Fibroblast of lung (primary cell): ENCODE data around the gene MIEF2. TPM values are rescaled to one million over a fixed set of nuclear protein-coding genes. Genes with fewer than 3 reads are reported as not detected.

Experiments used
- DNase-seq, 2 donors: peaks; one replicate each; pipeline versions ENCODE4 v3.0.0 to v3.0.0-alpha.2; 2010; ENCODE audit warnings: low read depth in 2 of 2
- H2AFZ ChIP-seq: 2 replicates; pipeline ENCODE4 v1.5.1; 2012; ENCODE audit warnings: low read length, control low read depth, inconsistent platforms
- H3K27ac ChIP-seq: 2 replicates; pipeline ENCODE4 v1.5.1; 2011; ENCODE audit warnings: low read length, control low read depth; ENCODE audit not compliant: insufficient read depth
- H3K27me3 ChIP-seq: 2 replicates; pipeline ENCODE4 v1.5.1; 2011; ENCODE audit warnings: mild to moderate bottlenecking, low read length; ENCODE audit not compliant: control insufficient read depth, insufficient read depth
- H3K36me3 ChIP-seq: 2 replicates; pipeline ENCODE4 v1.5.1; 2011; ENCODE audit warnings: low read length; ENCODE audit not compliant: control insufficient read depth, insufficient read depth
- H3K4me1 ChIP-seq: 2 replicates; pipeline ENCODE4 v1.5.1; 2011; ENCODE audit warnings: low read length; ENCODE audit not compliant: control insufficient read depth, insufficient read depth; ENCODE audit errors: extremely low read depth
- H3K4me2 ChIP-seq: 2 replicates; pipeline ENCODE4 v1.5.1; 2011; ENCODE audit warnings: low read length, control low read depth; ENCODE audit not compliant: insufficient read depth; ENCODE audit errors: extremely low read depth
- H3K4me3 ChIP-seq, 4 experiments: fragments of 200-600 bp in 1 of 4; sonication (generic) in 1 of 4; replicated peaks in 1 of 4; 2 replicates each; pipeline ENCODE4 v1.5.1; 2011 to 2016; ENCODE audit warnings: low read length in 4 of 4, low read depth in 3 of 4, mild to moderate bottlenecking in 3 of 4, control low read depth in 2 of 4, inconsistent platforms in 1 of 4, mixed read lengths in 1 of 4; ENCODE audit not compliant: insufficient read depth in 1 of 4; ENCODE audit errors: control extremely low read depth in 1 of 4
- H3K79me2 ChIP-seq: 2 replicates; pipeline ENCODE4 v1.5.1; 2012; ENCODE audit warnings: mild to moderate bottlenecking, low read length, inconsistent platforms; ENCODE audit not compliant: control insufficient read depth, insufficient read depth
- H3K9ac ChIP-seq: 2 replicates; pipeline ENCODE4 v1.5.1; 2011; ENCODE audit warnings: mild to moderate bottlenecking, low read length, control low read depth; ENCODE audit not compliant: insufficient read depth
- H3K9me3 ChIP-seq: 2 replicates; pipeline ENCODE4 v1.5.1; 2012; ENCODE audit warnings: low read depth, low read length; ENCODE audit not compliant: control insufficient read depth, insufficient read depth
- H4K20me1 ChIP-seq: 2 replicates; pipeline ENCODE4 v1.5.1; 2011; ENCODE audit warnings: low read length; ENCODE audit not compliant: control insufficient read depth, insufficient read depth; ENCODE audit errors: extremely low read depth
- EZH2 ChIP-seq: IDR thresholded peaks from 2 replicates; pipeline ENCODE4 v1.5.1; 2012; ENCODE audit warnings: low read length, control low read depth, mild to moderate bottlenecking; ENCODE audit errors: missing control alignments
- polyA plus RNA-seq, 2 donors: library from polyadenylated mRNA; depleted of rRNA in 1 of 2; stranded (reverse) in 1 of 2; unstranded in 1 of 2; fragments of >200 nt; gene quantifications; 2 replicates each; pipeline ENCODE4 v1.2.1, GENCODE V29; 2011 to 2012; ENCODE audit warnings: missing spikeins in 1 of 2
- total RNA-seq: library from RNA; depleted of rRNA; stranded (reverse); fragments of >200 nt; gene quantifications from 2 replicates; pipeline ENCODE4 v1.2.1, GENCODE V29; 2014
- TF ChIP-seq, protein P1 (sequence below), 2 donors: IDR thresholded peaks in 1 of 2; conservative IDR thresholded peaks in 1 of 2; 1 replicate in 1 of 2; 2 replicates in 1 of 2; pipeline ENCODE4 v1.5.1; 2011 to 2012; ENCODE audit warnings: low read length in 2 of 2, control low read depth in 1 of 2, inconsistent platforms in 1 of 2, low read depth in 1 of 2, mild to moderate bottlenecking in 1 of 2

MIEF2 gene
- total and polyA plus RNA-seq, 2 donors (not counting 1 experiment from before 2014, with no cell fraction given) = 3.9 to 16.2 TPM

DNA sequence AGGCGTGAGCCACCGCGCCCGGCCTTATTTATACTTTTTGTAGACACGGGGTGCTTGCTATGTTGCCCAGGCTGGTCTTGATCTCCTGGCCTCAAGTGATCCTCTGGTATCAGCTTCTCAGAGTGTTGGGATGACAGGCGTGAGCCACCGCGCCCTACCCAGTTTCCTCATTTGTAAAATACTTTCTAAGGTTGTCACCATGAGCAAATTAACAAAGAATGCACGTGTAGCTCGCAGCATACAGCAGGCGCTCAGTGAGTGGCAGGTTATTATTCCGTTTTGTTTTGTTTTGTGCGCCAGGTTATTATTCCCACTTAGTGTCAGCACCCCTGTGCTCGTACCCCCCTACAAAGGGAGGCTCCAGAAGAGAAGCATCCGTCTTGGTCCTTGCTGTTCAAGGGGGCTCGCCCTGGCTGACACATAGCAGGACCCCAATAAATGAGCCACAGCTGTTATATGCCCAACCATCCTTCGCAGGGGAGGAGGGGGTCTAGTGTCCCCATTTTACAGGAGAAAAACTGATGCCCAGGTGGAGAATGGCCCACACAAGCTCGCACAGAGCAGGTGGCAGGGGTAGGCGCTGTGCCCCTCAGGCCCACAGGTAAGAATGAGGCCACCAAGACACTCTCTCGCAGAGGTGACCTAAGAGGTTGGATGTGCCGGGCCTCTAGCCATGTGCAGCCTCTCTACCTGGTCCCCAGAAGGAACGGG, 686 bp upstream of the MIEF2 start:
- TF ChIP-seq, protein P1, sequence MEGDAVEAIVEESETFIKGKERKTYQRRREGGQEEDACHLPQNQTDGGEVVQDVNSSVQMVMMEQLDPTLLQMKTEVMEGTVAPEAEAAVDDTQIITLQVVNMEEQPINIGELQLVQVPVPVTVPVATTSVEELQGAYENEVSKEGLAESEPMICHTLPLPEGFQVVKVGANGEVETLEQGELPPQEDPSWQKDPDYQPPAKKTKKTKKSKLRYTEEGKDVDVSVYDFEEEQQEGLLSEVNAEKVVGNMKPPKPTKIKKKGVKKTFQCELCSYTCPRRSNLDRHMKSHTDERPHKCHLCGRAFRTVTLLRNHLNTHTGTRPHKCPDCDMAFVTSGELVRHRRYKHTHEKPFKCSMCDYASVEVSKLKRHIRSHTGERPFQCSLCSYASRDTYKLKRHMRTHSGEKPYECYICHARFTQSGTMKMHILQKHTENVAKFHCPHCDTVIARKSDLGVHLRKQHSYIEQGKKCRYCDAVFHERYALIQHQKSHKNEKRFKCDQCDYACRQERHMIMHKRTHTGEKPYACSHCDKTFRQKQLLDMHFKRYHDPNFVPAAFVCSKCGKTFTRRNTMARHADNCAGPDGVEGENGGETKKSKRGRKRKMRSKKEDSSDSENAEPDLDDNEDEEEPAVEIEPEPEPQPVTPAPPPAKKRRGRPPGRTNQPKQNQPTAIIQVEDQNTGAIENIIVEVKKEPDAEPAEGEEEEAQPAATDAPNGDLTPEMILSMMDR (conservative IDR thresholded peaks at IDR 0.05 in 1 of 2, IDR thresholded peaks at IDR 0.05 in 1 of 2; ENCODE audit: low read depth in 1 of 2, low read length in 2 of 2) = no peak
- TF ChIP-seq EZH2 = no peak
- Histone ChIP-seq H3K27ac (peak overlapping the region; percentile 54), H3K4me2 (peak overlapping the region; percentile 93), H3K27me3 (no peaks in the 10 kb centered on the region), H3K4me1 (peaks cover 24% of the 10 kb centered on the region), H2AFZ (peak overlapping the region; percentile 88), H3K79me2 (peaks cover 34% of the 10 kb centered on the region), H3K36me3 (peaks cover 22% of the 10 kb centered on the region), H4K20me1 (no peaks in the 10 kb centered on the region), H3K4me3 (peak overlapping the region; percentile 16 to 76 (median 34)), H3K9ac (peak overlapping the region; percentile 7), H3K9me3 (no peaks in the 10 kb centered on the region)
- peak in 1 of 2 donors; percentile 60 for DNase-seq

DNA sequence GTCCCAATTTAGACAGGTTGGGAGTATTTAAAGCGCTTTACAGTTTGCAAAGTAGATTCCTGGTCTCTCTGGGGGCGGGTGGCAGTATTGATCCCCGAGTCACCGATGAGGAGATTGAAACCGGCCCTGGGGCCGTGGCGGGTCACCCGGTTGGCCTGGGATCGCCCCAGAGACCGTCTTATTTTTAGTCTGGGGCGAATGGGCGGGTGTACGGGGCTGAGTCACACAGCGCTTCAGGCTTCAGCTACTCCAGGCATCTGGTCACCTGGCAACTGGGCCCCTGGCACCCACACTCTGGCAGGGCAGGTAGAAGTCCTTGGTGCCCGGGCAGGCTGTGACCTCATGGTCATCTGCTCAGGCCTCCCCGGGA, 669 bp downstream of the MIEF2 start:
- no peaks in the 10 kb centered on the region for H4K20me1 ChIP-seq
- peak overlapping the region; percentile 82 for H3K9ac ChIP-seq
- peak overlapping the region; percentile 96 for H3K4me2 ChIP-seq
- H3K4me3 ChIP-seq = peak overlapping the region; percentile 76 to 98 (median 86)
- H3K4me1 ChIP-seq = peaks cover 24% of the 10 kb centered on the region
- peaks cover 21% of the 10 kb centered on the region for H3K36me3 ChIP-seq
- DNase-seq = peak; percentile 30 to 56
- TF ChIP-seq EZH2 = no peak
- TF ChIP-seq, protein P1 (conservative IDR thresholded peaks at IDR 0.05 in 1 of 2, IDR thresholded peaks at IDR 0.05 in 1 of 2; ENCODE audit: low read depth in 1 of 2, low read length in 2 of 2) = no peak
- peak overlapping the region; percentile 81 for H3K27ac ChIP-seq
- no peaks in the 10 kb centered on the region for H3K27me3 ChIP-seq
- H3K79me2 ChIP-seq = peaks cover 26% of the 10 kb centered on the region
- H2AFZ ChIP-seq = peak overlapping the region; percentile 94
- H3K9me3 ChIP-seq = no peaks in the 10 kb centered on the region

DNA sequence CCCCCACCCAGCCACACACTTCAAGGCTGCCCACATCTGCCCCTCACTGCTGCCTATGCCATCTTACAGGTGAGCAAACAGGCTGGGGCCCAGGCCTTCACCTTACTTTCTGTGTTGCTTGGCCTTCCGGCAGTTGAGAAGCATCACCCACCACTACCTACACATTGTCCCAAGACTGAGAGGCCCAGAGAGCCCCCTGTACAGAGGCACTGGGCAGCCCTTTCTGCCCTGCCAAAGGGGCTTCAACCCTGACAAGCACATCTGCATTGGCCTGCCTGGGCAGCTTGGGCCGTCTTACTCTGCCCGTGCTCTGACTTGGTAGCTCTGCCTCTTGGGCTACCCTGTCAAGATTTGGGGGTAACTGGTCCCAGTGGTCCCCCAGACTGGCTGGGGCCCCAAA, 1.2 kb downstream of the MIEF2 start:
- Histone ChIP-seq H3K4me1 (peaks cover 24% of the 10 kb centered on the region), H3K36me3 (peaks cover 16% of the 10 kb centered on the region), H3K4me2 (peak overlapping the region; percentile 96), H3K9me3 (no peaks in the 10 kb centered on the region), H4K20me1 (no peaks in the 10 kb centered on the region), H3K9ac (peak overlapping the region; percentile 26), H3K79me2 (peaks cover 20% of the 10 kb centered on the region), H2AFZ (no peak overlapping the region), H3K27me3 (no peaks in the 10 kb centered on the region), H3K4me3 (peak overlapping the region; percentile 76 to 98 (median 86)), H3K27ac (peak overlapping the region; percentile 81)
- DNase-seq = no peak
- no peak for TF ChIP-seq EZH2
- TF ChIP-seq, protein P1 (conservative IDR thresholded peaks at IDR 0.05 in 1 of 2, IDR thresholded peaks at IDR 0.05 in 1 of 2; ENCODE audit: low read depth in 1 of 2, low read length in 2 of 2) = no peak
